SK-N-SH (cell line): ENCODE measurements around the gene CYP4F22.
"Not testable (repeated sequence)": the region's sequence is repeated elsewhere in the genome, so short reads cannot be mapped to it uniquely, and the experiment has no call there.

ENCODE experiments used
- CTCF ChIP-seq: fragments of 200-600 bp; sonication (generic); IDR thresholded peaks from 2 replicates; pipeline ENCODE4 v1.6.1; 2017; ENCODE audit warnings: antibody characterized with exemption, mild to moderate bottlenecking, moderate library complexity
- NRF1 ChIP-seq: IDR thresholded peaks from 2 replicates; pipeline ENCODE4 v1.6.1; 2012; ENCODE audit warnings: low read depth, mild to moderate bottlenecking, low read length
- POLR2AphosphoS5 ChIP-seq: IDR thresholded peaks from 2 replicates; pipeline ENCODE4 v1.6.1; 2012; ENCODE audit warnings: low read depth, low read length

GRCh38 chr19:15515227-15515625 is 6.9 kb downstream of the CYP4F22 start:
- TF ChIP-seq CTCF, NRF1, POLR2AphosphoS5: not testable (repeated sequence)
